Measurements from ENCODE around the gene ZNF99. TPM values are rescaled to one million over a fixed set of nuclear protein-coding genes. Genes with fewer than 3 reads are reported as not detected.
"Not testable (repeated sequence)": the region's sequence is repeated elsewhere in the genome, so short reads cannot be mapped to it uniquely, and the experiment has no call there.

Gene ZNF99
- not detected for polyA plus RNA-seq

DNA sequence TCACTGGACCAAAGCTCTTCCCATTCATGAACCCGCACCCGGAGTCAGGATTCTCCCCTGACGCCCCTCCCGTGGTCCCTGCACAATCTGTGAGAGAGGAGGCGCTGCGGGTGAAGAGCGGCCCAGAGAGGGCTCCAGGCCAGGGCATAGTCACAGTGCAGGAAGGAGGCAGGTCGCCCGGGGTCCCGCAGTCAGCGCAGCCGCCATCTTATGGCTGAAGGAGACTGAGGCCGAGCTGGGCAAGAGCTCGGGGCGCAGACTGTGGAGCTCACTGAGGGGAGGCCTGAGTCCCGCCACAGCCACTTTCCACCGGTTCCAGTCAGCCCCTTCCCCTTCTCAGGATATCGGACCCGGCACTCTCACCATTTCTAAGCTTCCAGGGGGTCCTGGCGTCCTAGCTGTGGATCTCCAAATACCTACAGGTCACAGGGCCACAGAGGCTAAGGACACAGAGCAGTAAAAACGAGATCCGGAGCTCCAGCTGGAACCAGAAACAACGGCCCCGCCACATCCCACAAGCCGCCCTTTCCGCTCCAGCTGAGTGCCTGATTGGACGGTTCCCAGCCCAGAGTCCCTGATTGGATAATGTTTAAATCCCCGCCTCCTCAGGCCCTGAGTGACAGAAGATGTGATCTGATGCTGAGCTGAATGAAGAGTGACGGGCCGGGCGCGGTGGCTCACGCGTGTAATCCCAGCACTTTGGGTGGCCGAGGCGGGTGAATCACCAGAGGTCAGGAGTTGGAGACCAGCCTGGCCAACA lies at the start of gene ZNF99:
TSS of gene ZNF99 (minus strand) at position 501 of the 760 bp plus-strand sequence. CDS start at position 366, 135 bp downstream.
- Mint-ChIP-seq H3K27me3 (ENCODE audit: low read depth in 3 of 3) (no peaks in the 10 kb centered on the region), H3K4me1 (no peaks in the 10 kb centered on the region), H3K36me3 (peaks cover 0 to 4% (median 4%) of the 10 kb centered on the region in 3 donors), H3K9me3 (peaks cover 18 to 31% (median 25%) of the 10 kb centered on the region in 6 donors), H3K4me3 (peak within 1 kb of the TSS in 4 of 5 donors; percentile 35 to 73 (median 52)), H3K27ac (no peak within 1 kb of the TSS)
- DNase-seq: peak; percentile 16 to 28 (median 17)

DNA sequence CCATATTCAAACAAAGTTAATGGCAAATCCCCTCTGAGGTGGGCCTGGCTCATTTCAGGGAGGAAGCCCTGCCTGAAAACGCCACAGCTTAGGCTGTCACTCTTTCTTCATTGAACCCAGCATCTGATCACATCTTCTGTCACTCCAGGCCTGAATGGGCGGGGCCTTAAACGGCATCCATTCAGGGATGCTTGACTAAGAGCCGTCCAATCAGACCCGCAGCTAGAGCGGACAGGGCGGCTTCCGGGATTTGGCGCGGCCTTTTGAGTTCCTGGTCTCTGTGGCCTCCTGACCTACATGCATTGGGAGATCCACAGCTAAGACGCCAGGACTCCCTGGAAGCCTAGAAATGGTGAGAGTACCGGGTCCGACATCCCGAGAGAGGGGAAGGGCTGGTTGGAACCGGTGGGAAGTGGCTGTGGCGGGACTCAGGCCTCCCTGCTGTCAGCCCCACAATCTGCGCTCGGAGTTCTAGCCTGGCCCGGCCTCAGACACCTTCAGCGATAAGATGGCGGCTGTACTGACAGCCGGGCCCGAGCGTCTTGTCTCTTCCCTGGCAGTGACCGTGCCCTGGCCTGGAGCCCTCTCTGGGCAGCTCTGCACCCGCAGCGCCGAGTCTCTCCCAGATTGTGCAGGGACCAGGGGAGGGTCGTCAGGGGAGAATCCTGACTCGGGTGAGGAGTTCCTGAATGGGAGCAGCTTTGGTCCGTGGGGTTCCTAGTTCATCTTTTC lies 48.2 kb upstream of the ZNF99 start, which contains the start of gene ZNF723:
TSS of gene ZNF723 (plus strand) at position 261 of the 732 bp plus-strand sequence. CDS start at position 350, 89 bp downstream.
- H3K27me3 Mint-ChIP-seq (ENCODE audit: low read depth in 3 of 3): peaks cover 0 to 3% (median 0%) of the 10 kb centered on the region in 3 donors
- H3K9me3 Mint-ChIP-seq: peaks cover 20 to 56% (median 41%) of the 10 kb centered on the region in 6 donors
- DNase-seq: no peak
- no peak within 1 kb of the TSS for H3K4me3 Mint-ChIP-seq
- no peaks in the 10 kb centered on the region for H3K4me1 Mint-ChIP-seq
- no peak within 1 kb of the TSS for H3K27ac Mint-ChIP-seq
- no peaks in the 10 kb centered on the region for H3K36me3 Mint-ChIP-seq

DNA sequence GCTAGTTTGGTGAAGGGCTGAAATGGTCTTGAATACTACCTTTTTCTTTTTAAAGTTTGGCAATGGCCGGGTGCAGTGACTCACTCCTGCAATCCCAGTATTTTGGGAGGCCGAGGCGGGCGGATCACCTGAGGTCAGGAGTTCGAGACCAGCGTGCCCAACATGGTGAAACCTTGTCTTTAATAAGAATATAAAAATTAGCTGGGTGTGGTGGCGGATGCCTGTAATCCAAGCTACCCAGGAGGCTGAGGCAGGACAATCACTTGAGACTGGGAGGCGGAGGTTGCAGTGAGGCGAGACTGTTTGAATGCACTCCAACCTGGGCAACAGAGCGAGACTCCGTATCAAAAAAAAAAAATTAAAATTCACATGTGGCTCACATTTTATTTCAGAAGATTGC lies 47.3 kb upstream of the ZNF99 start:
- no peak for DNase-seq
- Mint-ChIP-seq H3K27me3 (ENCODE audit: low read depth in 3 of 3) (peaks cover 0 to 3% (median 0%) of the 10 kb centered on the region in 3 donors), H3K9me3 (peaks cover 20 to 57% (median 43%) of the 10 kb centered on the region in 6 donors), H3K4me3 (no peak overlapping the region), H3K27ac (no peak overlapping the region), H3K4me1 (no peaks in the 10 kb centered on the region), H3K36me3 (no peaks in the 10 kb centered on the region)

DNA sequence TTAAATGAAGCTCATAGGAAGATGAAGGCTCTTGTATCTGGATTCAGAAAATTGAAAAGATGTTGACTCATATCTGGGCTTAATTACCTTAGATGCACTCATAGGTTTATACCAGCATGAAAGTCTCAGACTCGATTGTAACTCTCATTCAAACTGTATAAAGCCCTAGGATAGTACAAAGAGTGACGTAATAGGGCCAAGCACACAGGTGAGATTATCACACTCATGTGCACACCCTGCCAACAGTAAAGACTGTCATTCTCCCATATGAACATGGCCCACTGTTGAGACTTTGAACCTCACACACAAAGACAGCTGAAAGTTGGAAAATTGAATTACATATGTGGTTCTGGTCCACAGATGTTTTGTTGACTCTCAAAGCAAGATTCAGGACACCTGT lies 30.2 kb upstream of the ZNF99 start:
- Mint-ChIP-seq H3K27ac (no peak overlapping the region), H3K4me3 (no peak overlapping the region), H3K27me3 (ENCODE audit: low read depth in 3 of 3) (peaks cover 0 to 3% (median 0%) of the 10 kb centered on the region in 3 donors), H3K9me3 (peaks cover 23 to 70% (median 46%) of the 10 kb centered on the region in 6 donors), H3K36me3 (no peaks in the 10 kb centered on the region), H3K4me1 (no peaks in the 10 kb centered on the region)
- no peak for DNase-seq

DNA sequence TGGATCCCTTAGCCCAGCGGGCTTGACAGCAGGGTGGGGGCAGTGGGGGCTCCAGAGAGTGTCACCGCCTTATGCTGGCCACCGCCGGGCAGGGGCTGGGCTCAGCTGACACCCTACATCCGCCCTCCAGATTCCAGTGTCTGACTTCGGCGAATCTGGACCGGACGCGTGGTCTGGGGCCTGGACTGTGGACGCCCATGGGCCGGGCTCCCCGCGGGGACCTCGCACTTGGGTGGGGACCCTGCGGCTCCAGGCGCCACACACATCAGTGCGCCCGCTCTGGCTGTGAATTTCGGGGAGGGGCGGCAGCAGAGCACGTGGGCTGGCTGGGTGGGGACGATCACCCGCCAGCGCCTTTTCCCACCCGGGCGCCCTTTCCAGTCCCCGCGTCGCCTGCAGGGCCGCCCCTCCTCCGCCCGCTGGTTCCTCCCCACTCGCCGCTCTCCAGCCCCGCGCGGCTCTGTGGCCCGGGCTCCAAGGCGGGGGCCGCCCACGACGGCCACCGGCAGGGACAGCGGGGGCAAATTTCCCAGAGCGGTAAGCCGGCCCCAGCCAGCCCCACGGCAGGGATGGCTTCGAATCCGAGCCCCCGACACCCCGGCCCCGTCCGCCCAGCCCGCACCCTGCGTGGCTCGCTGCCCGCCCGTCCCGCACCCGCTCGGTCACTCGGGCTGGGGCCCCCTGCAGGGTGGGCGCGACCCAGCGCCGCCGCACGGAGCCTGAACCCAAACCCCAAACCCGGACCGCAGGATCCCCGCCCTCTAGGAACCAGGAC lies 23.3 kb upstream of the ZNF99 start:
- Mint-ChIP-seq H3K9me3 (peaks cover 19 to 34% (median 29%) of the 10 kb centered on the region in 6 donors), H3K36me3 (no peaks in the 10 kb centered on the region), H3K27me3 (ENCODE audit: low read depth in 3 of 3) (peaks cover 0 to 2% (median 0%) of the 10 kb centered on the region in 3 donors), H3K4me1 (no peaks in the 10 kb centered on the region), H3K27ac (no peak overlapping the region), H3K4me3 (no peak overlapping the region)
- DNase-seq: no peak

DNA sequence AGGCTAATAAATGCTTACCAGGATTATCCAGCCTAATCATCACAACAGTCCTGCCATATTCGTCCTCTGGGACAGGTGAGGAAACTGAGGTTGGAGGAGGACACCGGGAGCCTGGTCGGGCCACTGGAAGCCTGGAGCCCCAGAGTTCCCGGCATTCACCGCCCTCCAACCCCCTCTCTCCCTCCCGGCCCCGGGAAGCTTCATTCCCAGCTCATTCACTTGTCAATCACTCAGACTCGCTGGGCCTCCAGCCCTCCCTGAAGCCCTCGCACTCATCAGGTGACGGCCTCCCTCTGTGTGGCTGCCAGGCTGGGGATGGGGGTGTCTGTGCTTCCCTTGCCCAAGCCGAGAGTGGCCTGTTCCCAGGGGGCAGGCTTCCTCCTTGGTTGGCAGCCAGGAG lies 22.5 kb upstream of the ZNF99 start:
- no peaks in the 10 kb centered on the region for H3K36me3 Mint-ChIP-seq
- no peak overlapping the region for H3K27ac Mint-ChIP-seq
- DNase-seq: no peak
- peaks cover 19 to 37% (median 30%) of the 10 kb centered on the region in 6 donors for H3K9me3 Mint-ChIP-seq
- H3K27me3 Mint-ChIP-seq (ENCODE audit: low read depth in 3 of 3): no peaks in the 10 kb centered on the region
- H3K4me1 Mint-ChIP-seq: no peaks in the 10 kb centered on the region
- H3K4me3 Mint-ChIP-seq: no peak overlapping the region

DNA sequence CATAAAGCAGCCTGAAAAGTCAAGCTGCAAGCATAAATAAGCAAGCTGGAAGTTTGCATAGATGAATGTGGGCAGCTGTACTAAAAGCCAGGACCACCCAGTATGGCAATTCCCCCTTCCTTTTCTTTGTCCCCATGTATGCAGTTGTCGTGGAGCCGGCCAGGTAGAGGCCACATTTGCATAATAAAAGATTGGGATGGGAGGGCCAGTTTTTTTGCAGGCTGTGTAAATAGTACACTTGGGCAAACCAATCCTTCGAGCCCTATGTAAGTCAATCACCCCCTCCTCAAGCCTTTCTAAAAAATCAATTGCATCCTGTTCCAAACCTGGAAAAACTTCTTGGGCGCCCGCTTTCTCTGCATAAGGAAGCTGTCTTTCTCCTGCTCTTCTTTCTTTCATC lies 13.1 kb upstream of the ZNF99 start:
- peaks cover 0 to 11% (median 5%) of the 10 kb centered on the region in 3 donors for H3K36me3 Mint-ChIP-seq
- H3K27me3 Mint-ChIP-seq (ENCODE audit: low read depth in 3 of 3): peaks cover 0 to 3% (median 0%) of the 10 kb centered on the region in 3 donors
- no peaks in the 10 kb centered on the region for H3K4me1 Mint-ChIP-seq
- no peak for DNase-seq
- H3K4me3 Mint-ChIP-seq: no peak overlapping the region
- H3K9me3 Mint-ChIP-seq: peaks cover 39 to 64% (median 58%) of the 10 kb centered on the region in 6 donors
- no peak overlapping the region for H3K27ac Mint-ChIP-seq

DNA sequence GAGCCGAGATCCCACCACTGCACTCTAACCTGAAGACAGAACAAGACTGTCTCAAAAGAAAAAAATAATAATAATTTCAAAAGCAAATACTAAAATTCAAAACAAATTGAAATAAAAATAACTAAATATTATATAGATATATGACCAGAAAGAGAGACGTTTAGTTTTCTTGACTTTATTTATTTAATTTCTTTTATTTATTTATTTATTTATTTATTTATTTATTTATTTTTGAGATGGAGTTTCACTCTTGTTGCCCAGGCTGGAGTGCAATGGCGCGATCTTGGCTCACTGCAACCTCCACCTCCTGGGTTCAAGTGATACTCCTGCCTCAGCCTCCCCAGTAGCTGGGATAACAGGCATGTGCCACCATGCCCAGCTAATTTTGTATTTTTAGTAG lies 8.9 kb upstream of the ZNF99 start:
- H3K36me3 Mint-ChIP-seq; H3K27ac Mint-ChIP-seq; H3K27me3 Mint-ChIP-seq (ENCODE audit: low read depth in 3 of 3); H3K4me3 Mint-ChIP-seq; DNase-seq; H3K4me1 Mint-ChIP-seq: not testable (repeated sequence)
- peaks cover 34 to 58% (median 41%) of the 10 kb centered on the region in 6 donors for H3K9me3 Mint-ChIP-seq

DNA sequence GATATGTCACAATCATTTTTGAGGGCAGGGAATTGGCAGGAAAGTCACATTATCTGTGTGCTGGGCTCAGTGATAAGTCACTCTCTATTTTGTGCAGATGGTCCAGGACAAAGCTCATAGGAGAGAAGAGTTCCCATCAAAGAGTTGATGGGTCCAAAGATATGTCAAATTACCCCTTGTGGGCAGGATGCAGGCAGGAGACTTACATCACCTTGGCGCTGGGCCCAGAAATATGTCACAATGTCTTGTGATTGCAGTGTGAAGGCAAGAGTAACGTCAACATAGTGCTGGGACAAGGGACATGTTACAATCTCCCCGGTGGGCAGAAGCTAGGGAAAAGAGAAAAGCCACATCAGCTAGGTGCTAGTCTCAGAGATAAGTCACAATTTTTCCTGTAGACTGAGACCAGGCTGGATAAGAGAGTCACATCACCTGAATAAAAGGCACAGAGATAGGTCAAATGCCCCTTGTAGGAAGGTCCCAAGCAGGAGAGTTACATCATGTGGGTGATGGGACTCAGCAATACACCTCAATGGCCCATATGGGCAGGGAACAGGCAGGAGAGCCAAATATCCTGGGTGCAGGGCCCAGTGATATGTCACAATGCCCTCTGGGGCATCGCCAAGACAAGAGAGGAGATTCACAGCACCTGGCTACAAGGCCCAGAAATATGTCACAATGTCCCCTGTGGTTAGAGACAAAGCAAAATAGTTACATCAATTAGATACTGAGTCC lies 47.9 kb downstream of the ZNF99 start:
- DNase-seq: no peak
- H3K4me3 Mint-ChIP-seq: no peak overlapping the region
- H3K36me3 Mint-ChIP-seq: peaks cover 3 to 15% (median 7%) of the 10 kb centered on the region in 3 donors
- H3K27me3 Mint-ChIP-seq (ENCODE audit: low read depth in 3 of 3): peaks cover 0 to 2% (median 0%) of the 10 kb centered on the region in 3 donors
- H3K4me1 Mint-ChIP-seq: no peaks in the 10 kb centered on the region
- H3K9me3 Mint-ChIP-seq: peaks cover 39 to 90% (median 45%) of the 10 kb centered on the region in 6 donors
- H3K27ac Mint-ChIP-seq: no peak overlapping the region

DNA sequence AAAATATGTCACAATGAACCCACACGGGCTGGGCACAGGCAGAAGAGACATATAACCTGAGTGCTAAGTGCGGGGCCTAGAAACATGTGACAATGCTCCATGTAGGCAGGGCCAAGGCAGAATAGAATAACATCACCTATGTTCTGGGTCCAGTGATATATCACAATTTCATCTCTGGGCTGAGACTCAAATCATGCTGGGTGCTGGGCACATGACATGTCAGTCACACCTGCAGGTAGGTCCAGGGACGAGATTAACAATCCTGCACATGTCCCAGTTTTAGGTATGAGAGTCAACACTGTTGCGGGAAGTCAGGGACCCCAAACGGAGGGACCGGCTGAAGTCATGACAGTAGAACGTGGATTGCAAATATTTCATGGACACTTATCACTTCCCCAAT lies 50.3 kb downstream of the ZNF99 start:
- Mint-ChIP-seq H3K4me1 (no peaks in the 10 kb centered on the region), H3K27me3 (ENCODE audit: low read depth in 3 of 3) (peaks cover 0 to 2% (median 0%) of the 10 kb centered on the region in 3 donors), H3K9me3 (peaks cover 37 to 93% (median 48%) of the 10 kb centered on the region in 6 donors), H3K27ac (no peak overlapping the region), H3K4me3 (no peak overlapping the region), H3K36me3 (peaks cover 3 to 15% (median 7%) of the 10 kb centered on the region in 3 donors)
- DNase-seq: no peak

DNA sequence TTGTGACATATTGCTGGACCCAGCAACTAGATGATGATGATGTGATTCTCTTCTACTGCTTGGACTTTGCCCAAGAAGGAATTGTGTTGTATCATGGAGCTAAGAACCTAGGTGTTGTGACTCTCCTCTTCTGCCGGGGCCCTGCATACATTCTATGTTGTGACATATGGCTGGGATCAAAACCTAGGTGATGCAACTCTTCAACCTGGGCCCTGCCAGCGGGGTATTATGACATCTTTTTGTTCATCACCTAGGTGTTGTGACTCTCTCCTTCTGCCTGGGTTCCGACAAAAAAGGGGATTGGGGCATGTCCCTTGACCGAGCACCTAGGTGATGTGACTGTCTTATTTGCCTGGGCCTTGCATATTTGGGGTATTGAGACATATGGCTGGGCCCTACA lies 55.7 kb downstream of the ZNF99 start:
- H3K27me3 Mint-ChIP-seq (ENCODE audit: low read depth in 3 of 3); H3K4me3 Mint-ChIP-seq; H3K36me3 Mint-ChIP-seq; H3K4me1 Mint-ChIP-seq; H3K27ac Mint-ChIP-seq; DNase-seq: not testable (repeated sequence)
- H3K9me3 Mint-ChIP-seq: peaks cover 18 to 74% (median 44%) of the 10 kb centered on the region in 6 donors

DNA sequence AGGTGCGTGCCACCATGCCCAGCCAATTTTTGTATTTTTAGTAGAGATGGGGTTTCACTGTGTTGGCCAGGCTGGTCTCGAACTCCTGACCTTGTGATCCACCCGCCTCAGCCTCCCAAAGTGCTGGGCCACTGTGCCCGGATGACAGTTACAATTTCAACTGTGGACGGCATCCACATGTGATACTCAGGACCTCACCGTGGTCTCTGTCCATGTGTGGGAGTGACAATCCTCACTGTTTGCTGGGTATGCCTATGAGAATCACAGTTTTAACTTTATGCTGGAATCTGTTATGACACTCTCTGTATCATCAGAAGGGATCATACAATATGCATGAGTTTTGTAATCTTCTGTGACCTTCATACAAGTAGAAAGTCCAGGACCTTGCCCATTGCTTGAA lies 62.4 kb downstream of the ZNF99 start:
- H3K4me3 Mint-ChIP-seq; H3K27me3 Mint-ChIP-seq (ENCODE audit: low read depth in 3 of 3); DNase-seq; H3K36me3 Mint-ChIP-seq; H3K27ac Mint-ChIP-seq; H3K4me1 Mint-ChIP-seq: not testable (repeated sequence)
- H3K9me3 Mint-ChIP-seq: peaks cover 16 to 54% (median 36%) of the 10 kb centered on the region in 6 donors

DNA sequence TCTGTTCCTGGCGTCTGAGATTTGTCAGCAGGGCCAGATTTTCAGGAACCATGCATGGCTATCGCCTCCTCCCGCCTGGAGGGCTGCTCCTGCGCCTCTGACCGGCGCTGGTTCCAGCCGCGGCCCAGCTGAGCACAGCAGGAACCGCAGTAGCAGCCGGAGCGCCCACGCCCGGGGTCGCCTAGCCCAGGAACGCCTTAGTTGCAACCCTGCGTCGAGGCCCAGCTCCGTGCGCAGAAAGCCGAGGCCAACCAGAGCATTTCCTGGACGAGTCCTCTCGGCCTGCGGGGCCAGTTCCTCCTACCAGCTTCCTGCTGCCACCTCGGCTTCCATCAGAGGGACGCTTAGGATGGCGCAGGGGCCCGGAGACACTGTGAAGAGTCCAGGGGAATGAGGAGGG lies 75.0 kb downstream of the ZNF99 start:
- Mint-ChIP-seq H3K36me3 (no peaks in the 10 kb centered on the region), H3K4me3 (no peak overlapping the region), H3K9me3 (peaks cover 13 to 28% (median 20%) of the 10 kb centered on the region in 6 donors), H3K27me3 (ENCODE audit: low read depth in 3 of 3) (no peaks in the 10 kb centered on the region), H3K27ac (no peak overlapping the region), H3K4me1 (no peaks in the 10 kb centered on the region)
- DNase-seq: no peak

All from immature natural killer cell (primary cell).